CD14-positive monocyte (primary cell): ENCODE measurements around the gene COA3. TPM values are rescaled to one million over a fixed set of nuclear protein-coding genes. Genes with fewer than 3 reads are reported as not detected.

ENCODE experiments used
- DNase-seq, 3 donors: peaks; one replicate each; pipeline ENCODE4 v3.0.0-alpha.2; 2011 to 2022
- H2AFZ ChIP-seq: 2 replicates; pipeline ENCODE4 v1.6.0; 2012; ENCODE audit warnings: mild to moderate bottlenecking, low read depth, low read length, inconsistent platforms; ENCODE audit not compliant: insufficient read depth, poor library complexity, severe bottlenecking
- H3K27ac ChIP-seq, 2 donors: 1 replicate in 1 of 2; 2 replicates in 1 of 2; pipeline ENCODE4 v1.5.1; 2012 to 2013; ENCODE audit warnings: low read length in 2 of 2, control low read depth in 1 of 2, inconsistent platforms in 1 of 2, low read depth in 1 of 2, mild to moderate bottlenecking in 1 of 2
- H3K27me3 ChIP-seq, 2 donors: one replicate each; pipeline versions ENCODE4 v1.6.0 to v1.6.1; 2011 to 2013; ENCODE audit warnings: low read length in 2 of 2; ENCODE audit not compliant: control insufficient read depth in 2 of 2, insufficient read depth in 2 of 2
- H3K36me3 ChIP-seq, 2 donors: replicated peaks in 1 of 2; 1 replicate in 1 of 2; 2 replicates in 1 of 2; pipeline versions ENCODE4 v1.5.1 to v1.6.1; 2012 to 2013; ENCODE audit warnings: low read length in 2 of 2, control low read depth in 1 of 2, inconsistent platforms in 1 of 2, mild to moderate bottlenecking in 1 of 2; ENCODE audit not compliant: insufficient read depth in 2 of 2, control insufficient read depth in 1 of 2
- H3K4me1 ChIP-seq, 2 donors: 1 replicate in 1 of 2; 2 replicates in 1 of 2; pipeline versions ENCODE4 v1.5.1 to v1.6.1; 2012 to 2013; ENCODE audit warnings: low read length in 2 of 2, control low read depth in 1 of 2, inconsistent platforms in 1 of 2, mild to moderate bottlenecking in 1 of 2, moderate library complexity in 1 of 2; ENCODE audit not compliant: insufficient read depth in 2 of 2, control insufficient read depth in 1 of 2
- H3K4me2 ChIP-seq: replicated peaks from 2 replicates; pipeline ENCODE3; 2012; ENCODE audit warnings: low read length, moderate library complexity, mild to moderate bottlenecking; ENCODE audit not compliant: poor library complexity, severe bottlenecking; ENCODE audit errors: extremely low read depth
- H3K4me3 ChIP-seq, 3 experiments: fragments of 200-600 bp in 1 of 3; sonication (generic) in 1 of 3; replicated peaks in 1 of 3; 1 replicate in 2 of 3; 2 replicates in 1 of 3; pipeline ENCODE4 v1.5.1; 2011 to 2013; ENCODE audit warnings: low read length in 3 of 3, mild to moderate bottlenecking in 3 of 3, control low read depth in 2 of 3, low read depth in 2 of 3, inconsistent platforms in 1 of 3, moderate library complexity in 1 of 3
- H3K79me2 ChIP-seq: 2 replicates; pipeline ENCODE4 v1.6.0; 2012; ENCODE audit warnings: mild to moderate bottlenecking, control low read depth, inconsistent platforms, low read length, moderate library complexity; ENCODE audit not compliant: insufficient read depth
- H3K9ac ChIP-seq: 2 replicates; pipeline ENCODE4 v1.6.0; 2017; ENCODE audit warnings: low read length, mild to moderate bottlenecking; ENCODE audit not compliant: insufficient read depth, poor library complexity, severe bottlenecking
- H3K9me3 ChIP-seq, 2 donors: replicated peaks in 1 of 2; 1 replicate in 1 of 2; 2 replicates in 1 of 2; pipeline versions ENCODE4 v1.5.1 to v1.6.1; 2012 to 2013; ENCODE audit warnings: low read length in 2 of 2, control low read depth in 1 of 2; ENCODE audit not compliant: control insufficient read depth in 1 of 2, insufficient read depth in 1 of 2
- H4K20me1 ChIP-seq: 2 replicates; pipeline ENCODE4 v1.6.0; 2012; ENCODE audit warnings: mild to moderate bottlenecking, low read length, control low read depth, moderate library complexity; ENCODE audit not compliant: insufficient read depth
- H3K27ac Mint-ChIP-seq, 7 donors: one replicate each; pipeline ENCODE4 v1.8.0; 2020; ENCODE audit warnings: mild to moderate bottlenecking in 7 of 7, mixed read lengths in 7 of 7, moderate library complexity in 6 of 7, inconsistent platforms in 2 of 7
- H3K27me3 Mint-ChIP-seq, 3 donors: one replicate each; pipeline ENCODE4 v1.8.0; 2021 to 2022; ENCODE audit warnings: low read depth in 3 of 3, mild to moderate bottlenecking in 3 of 3, mixed read lengths in 3 of 3, moderate library complexity in 3 of 3, inconsistent platforms in 1 of 3
- H3K36me3 Mint-ChIP-seq, 2 donors: one replicate each; pipeline ENCODE4 v1.8.0; 2020; ENCODE audit warnings: mixed read lengths in 2 of 2, inconsistent platforms in 1 of 2, mild to moderate bottlenecking in 1 of 2
- H3K4me1 Mint-ChIP-seq: one replicate; pipeline ENCODE4 v1.8.0; 2020; ENCODE audit warnings: mild to moderate bottlenecking, mixed read lengths
- H3K4me3 Mint-ChIP-seq, 2 donors: one replicate each; pipeline ENCODE4 v1.8.0; 2020; ENCODE audit warnings: mild to moderate bottlenecking in 2 of 2, mixed read lengths in 2 of 2, moderate library complexity in 1 of 2
- H3K9me3 Mint-ChIP-seq, 7 donors: one replicate each; pipeline ENCODE4 v1.8.0; 2020 to 2022; ENCODE audit warnings: mixed read lengths in 7 of 7, mild to moderate bottlenecking in 6 of 7, moderate library complexity in 6 of 7, inconsistent platforms in 2 of 7
- CTCF ChIP-seq: fragments of 200-600 bp; IDR thresholded peaks from one replicate; pipeline ENCODE4 v1.8.0; 2022; ENCODE audit warnings: antibody characterized with exemption, mild to moderate bottlenecking
- WGBS: methylation state at CpG from one replicate; pipeline ENCODE4 v1.1.5; 2013; ENCODE audit warnings: missing lambda C conversion rate; ENCODE audit not compliant: insufficient coverage; 5-methylcytosine and 5-hydroxymethylcytosine counted together
- intact Hi-C, 2 donors: fragments of 100-400 bp; cut with micrococcal nuclease; formaldehyde crosslinking; loops; one replicate each; pipeline versions ENCODE4 v1.15.0 to v1.15.1; 2023
- polyA plus RNA-seq, 3 donors: library from polyadenylated mRNA; depleted of rRNA in 1 of 3; unstranded in 2 of 3; stranded (reverse) in 1 of 3; fragments of 300-500 nt in 2 of 3; fragments of >200 nt in 1 of 3; fragmentation: Illumina TruSeq in 2 of 3; gene quantifications; 1 replicate in 2 of 3; 2 replicates in 1 of 3; pipeline ENCODE4 v1.2.3, GENCODE V29; 2012 to 2021

The COA3 gene
- polyA plus RNA-seq, 3 donors: 21.5 to 171 (median 156) TPM

DNA sequence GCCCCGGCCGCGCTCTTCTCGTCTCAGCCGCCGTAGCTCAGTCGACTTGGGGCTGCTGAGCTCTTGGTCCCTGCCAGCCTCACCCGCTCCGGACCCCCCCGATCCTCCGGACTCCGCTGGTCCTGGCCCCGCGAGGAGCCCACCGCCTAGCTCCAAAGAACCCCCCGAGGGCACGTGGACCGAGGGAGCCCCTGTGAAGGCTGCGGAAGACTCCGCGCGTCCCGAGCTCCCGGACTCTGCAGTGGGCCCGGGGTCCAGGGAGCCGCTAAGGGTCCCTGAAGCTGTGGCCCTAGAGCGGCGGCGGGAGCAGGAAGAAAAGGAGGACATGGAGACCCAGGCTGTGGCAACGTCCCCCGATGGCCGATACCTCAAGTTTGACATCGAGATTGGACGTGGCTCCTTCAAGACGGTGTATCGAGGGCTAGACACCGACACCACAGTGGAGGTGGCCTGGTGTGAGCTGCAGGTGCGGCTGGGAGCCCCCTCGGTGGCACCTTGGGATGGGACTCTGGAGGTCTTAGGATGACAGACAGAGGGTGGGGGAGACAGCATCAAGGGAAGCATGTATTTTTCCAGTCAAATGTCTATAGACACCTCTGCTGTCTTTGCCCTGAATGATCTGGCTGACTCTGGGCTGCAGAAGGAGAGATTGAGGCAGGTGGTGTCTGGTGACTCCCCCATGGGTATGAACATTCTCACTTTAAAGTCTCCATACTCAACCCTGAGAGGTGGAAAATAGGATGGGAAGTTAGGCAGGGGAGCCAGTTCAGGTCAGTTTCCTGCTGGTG, 17.5 kb downstream of the COA3 start:
- 9% methylated on average over 39 of the region's 39 CpGs for WGBS
- Mint-ChIP-seq H3K9me3 (peaks cover 4 to 22% (median 10%) of the 10 kb centered on the region in 7 donors), H3K4me1 (peaks cover 25% of the 10 kb centered on the region), H3K27me3 (peaks cover 65 to 70% (median 65%) of the 10 kb centered on the region in 3 donors), H3K36me3 (peaks cover 42 to 43% of the 10 kb centered on the region in 2 donors), H3K27ac (no peak overlapping the region), H3K4me3 (peak overlapping the region in 1 of 2 donors; percentile 78)
- Histone ChIP-seq H3K9me3 (peaks cover 0 to 37% of the 10 kb centered on the region in 2 donors), H3K27ac (no peak overlapping the region), H3K36me3 (peaks cover 33 to 35% of the 10 kb centered on the region in 2 donors), H4K20me1 (no peaks in the 10 kb centered on the region), H2AFZ (no peak overlapping the region), H3K79me2 (no peaks in the 10 kb centered on the region), H3K9ac (no peak overlapping the region), H3K4me1 (peaks cover 7 to 20% of the 10 kb centered on the region in 2 donors), H3K4me2 (no peak overlapping the region), H3K4me3 (no peak overlapping the region), H3K27me3 (peaks cover 51 to 65% of the 10 kb centered on the region in 2 donors)
- TF ChIP-seq CTCF: no peak
- intact Hi-C loops: no loop called here
- no peak for DNase-seq

GRCh38 chr17:42779936-42780850, 18.3 kb downstream of the COA3 start, which contains the start of gene WNK4:
TSS of gene WNK4 (plus strand) at chr17:42780610. CDS start at chr17:42780699, 89 bp downstream.
- H4K20me1 ChIP-seq: no peaks in the 10 kb centered on the region
- Mint-ChIP-seq H3K4me3 (peak within 1 kb of the TSS in 1 of 2 donors; percentile 78), H3K4me1 (peaks cover 30% of the 10 kb centered on the region), H3K36me3 (peaks cover 48 to 51% of the 10 kb centered on the region in 2 donors), H3K27me3 (peaks cover 57 to 61% (median 57%) of the 10 kb centered on the region in 3 donors), H3K27ac (peak within 1 kb of the TSS in 1 of 7 donors; percentile 38), H3K9me3 (peaks cover 0 to 16% (median 3%) of the 10 kb centered on the region in 7 donors)
- peaks cover 42 to 57% of the 10 kb centered on the region in 2 donors for H3K27me3 ChIP-seq
- H2AFZ ChIP-seq: no peak within 1 kb of the TSS
- intact Hi-C loops: no loop called here
- TF ChIP-seq CTCF: no peak
- no peak within 1 kb of the TSS for H3K4me3 ChIP-seq
- H3K27ac ChIP-seq: no peak within 1 kb of the TSS
- H3K79me2 ChIP-seq: no peaks in the 10 kb centered on the region
- peaks cover 7 to 17% of the 10 kb centered on the region in 2 donors for H3K4me1 ChIP-seq
- H3K4me2 ChIP-seq: no peak within 1 kb of the TSS
- H3K36me3 ChIP-seq: peaks cover 40 to 43% of the 10 kb centered on the region in 2 donors
- no peak for DNase-seq
- H3K9ac ChIP-seq: no peak within 1 kb of the TSS
- H3K9me3 ChIP-seq: peaks cover 0 to 28% of the 10 kb centered on the region in 2 donors
- WGBS: 5% methylated on average over 52 of the region's 65 CpGs
